ENCODE measurements around the gene TMCO6.
"Not testable (repeated sequence)": the region's sequence is repeated elsewhere in the genome, so short reads cannot be mapped to it uniquely, and the experiment has no call there.

The TMCO6 gene

DNA sequence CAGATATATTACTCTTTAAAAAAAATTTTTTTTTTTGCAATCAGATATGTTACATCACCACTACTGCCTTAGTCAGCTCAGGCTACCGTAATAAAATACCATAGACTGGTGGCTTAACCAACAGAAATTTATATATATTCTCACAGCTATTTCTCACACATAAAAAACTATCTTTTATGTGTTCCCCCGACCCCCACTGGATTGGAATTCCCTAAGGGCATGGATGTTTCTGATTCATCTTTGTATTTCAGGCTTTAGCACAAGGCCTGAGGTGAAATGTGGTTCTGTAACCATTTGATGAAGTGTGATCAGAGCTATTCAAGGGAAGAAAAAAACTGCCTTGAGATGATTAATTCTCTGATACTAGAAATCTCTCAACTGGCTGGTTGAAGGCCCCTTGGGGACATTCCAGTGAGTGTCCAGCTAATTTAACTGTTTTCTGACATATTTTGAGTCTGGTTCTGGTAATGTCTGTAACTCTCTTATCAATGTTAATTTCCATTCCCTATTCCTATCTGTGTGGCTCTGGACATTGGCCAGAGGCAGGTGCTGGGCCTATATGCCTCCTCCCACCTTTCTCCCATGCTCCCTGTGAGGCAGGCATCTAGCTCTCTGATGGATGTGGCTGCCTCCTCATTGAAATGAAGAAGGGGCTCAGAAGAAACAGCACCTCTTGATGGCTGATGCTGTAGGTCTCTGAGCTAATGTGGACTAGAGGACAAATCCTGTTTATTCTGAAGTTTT lies 8.8 kb upstream of the TMCO6 start:
- DNase-seq (ENCODE audit: low read depth), result no peak

DNA sequence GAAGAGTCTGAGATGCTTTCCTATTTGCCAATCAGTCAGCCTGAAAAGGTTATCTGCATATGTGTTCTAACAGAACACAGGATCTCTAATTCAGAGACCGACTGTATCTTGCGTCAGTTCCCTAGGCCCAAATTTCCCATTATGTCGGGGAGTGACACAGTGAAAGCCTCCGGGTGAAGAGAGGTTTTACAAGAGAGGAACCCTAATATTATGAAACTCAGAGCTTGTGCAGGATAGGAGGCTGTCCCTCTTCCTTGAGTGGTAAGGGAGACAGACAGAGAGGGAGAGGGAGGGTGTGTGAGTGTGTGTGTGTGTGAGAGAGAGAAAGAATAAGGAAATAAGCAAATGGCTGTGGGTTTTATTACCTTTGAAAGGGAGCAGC lies 8.2 kb upstream of the TMCO6 start:
- no peak for DNase-seq (ENCODE audit: low read depth)

DNA sequence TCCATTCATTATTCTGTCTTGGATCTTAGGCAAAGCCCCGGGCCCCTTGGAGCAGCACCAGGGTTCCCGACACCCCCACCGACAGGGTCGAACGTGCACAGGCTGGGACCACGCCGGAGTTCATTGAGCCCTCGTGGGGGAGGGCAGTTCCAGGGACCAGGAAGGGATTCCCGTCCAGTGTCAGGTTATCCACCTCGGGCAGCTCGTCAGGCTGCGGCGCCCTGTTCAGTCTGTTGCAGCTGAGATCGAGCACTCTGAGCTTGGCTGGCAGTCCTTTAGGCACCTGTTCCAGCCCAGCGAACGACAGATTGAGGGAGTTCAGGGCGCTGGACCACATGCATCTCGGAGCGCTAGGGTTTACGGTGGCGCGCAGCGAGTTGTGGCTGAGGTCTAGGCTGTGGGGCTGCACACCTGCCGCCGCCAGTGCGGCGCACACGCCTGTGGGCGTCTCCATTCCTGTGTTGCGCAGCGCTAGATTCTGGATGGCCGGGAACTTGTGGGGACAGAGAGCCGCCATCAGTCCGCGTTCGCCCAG lies 7.4 kb upstream of the TMCO6 start:
- DNase-seq (ENCODE audit: low read depth), result no peak

DNA sequence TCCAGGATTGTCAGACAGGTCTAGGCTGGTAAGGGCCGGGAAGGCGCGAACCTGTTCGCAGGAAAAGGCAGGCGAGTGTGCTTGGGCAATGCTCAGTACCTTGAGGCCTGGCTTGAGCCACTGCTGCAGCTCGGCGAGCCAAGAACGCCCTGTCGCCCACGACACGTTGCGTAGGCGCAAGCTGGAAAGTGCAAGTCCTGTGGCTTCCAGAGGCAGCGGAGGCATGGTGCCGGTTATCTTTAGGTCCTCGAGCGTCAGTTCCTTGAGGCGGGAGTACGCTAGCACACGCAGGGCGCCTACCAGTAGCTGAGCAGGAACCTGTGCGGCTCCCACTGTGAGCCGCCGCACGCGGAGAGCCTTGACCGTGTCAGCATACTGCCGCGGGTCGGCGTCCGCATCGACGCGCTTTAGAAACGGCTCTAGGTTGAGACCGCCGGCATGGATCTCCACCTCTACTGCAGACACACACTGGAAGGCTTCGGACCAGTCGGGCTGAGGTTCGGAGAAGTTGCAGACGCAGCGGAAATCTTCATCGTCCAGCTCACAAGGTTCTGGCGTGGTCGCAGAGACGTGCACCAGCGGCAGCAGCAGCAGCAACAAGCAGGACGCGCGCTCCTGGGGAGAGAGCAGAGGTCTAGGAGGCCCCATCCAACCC lies 6.8 kb upstream of the TMCO6 start:
- DNase-seq (ENCODE audit: low read depth), result peak; percentile 11

DNA sequence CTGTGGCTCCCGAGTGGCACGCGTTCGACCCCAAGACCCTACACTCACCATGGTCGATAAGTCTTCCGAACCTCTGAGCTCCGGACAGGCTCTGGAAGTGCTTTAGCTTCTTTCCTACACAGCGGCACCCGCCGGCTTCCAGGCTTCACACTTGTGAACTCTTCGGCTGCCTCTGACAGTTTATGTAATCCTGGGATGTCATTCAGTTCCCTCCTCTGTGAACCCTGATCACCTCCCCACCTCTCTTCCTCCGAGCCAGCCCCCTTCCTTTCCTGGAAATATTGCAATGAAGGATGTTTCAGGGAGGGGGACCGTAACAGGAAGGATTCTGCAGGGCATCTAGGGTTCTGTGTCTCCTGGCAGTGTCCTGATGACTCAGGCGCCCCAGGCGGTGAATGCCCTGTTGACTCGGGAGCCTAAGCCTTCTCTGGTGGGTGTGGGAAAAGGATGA lies 6.2 kb upstream of the TMCO6 start, which contains the start of gene CD14:
CD14 (minus strand) TSS at position 155 of the 451 bp plus-strand sequence; CDS start at position 51, 104 bp downstream.
- DNase-seq (ENCODE audit: low read depth), result no peak

DNA sequence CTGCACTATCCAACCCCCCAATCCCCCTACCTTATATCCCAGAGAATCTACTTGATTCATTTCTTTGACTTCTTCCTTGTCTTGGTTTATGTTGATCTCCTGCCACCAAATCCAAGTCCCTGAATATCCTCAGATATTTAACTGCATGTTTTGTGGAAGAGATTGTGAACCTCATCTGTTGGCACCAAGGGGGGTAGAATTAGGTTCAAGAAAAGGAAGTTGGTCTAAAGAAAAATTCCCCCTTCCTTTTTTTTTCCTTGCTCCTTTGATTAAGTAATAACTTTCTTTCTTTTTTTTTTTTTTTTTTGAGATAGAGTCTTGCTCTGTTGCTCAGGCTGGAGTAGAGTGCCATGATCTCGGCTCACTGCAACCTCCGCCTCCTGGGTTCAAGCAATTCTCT lies 5.8 kb upstream of the TMCO6 start:
- DNase-seq (ENCODE audit: low read depth), result no peak

DNA sequence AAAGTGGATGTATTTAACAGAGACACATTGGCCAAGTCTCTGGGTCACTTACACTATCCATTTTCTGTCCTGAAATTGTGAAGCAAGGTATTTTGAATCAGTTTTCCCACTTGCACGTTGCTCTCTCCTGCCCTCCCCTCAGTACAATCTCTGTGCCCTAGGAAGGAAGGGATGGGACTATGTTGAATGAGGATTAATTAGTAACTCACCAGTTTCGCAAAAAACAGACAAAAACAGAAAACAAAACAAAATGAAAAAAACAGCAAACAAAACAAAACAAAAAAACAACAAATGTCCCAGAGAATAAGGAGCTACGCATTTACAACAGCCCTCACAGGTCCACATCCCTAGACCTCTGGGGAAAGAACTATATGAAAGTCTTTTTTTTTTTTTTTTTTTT lies 5.1 kb upstream of the TMCO6 start:
- DNase-seq (ENCODE audit: low read depth), result no peak

DNA sequence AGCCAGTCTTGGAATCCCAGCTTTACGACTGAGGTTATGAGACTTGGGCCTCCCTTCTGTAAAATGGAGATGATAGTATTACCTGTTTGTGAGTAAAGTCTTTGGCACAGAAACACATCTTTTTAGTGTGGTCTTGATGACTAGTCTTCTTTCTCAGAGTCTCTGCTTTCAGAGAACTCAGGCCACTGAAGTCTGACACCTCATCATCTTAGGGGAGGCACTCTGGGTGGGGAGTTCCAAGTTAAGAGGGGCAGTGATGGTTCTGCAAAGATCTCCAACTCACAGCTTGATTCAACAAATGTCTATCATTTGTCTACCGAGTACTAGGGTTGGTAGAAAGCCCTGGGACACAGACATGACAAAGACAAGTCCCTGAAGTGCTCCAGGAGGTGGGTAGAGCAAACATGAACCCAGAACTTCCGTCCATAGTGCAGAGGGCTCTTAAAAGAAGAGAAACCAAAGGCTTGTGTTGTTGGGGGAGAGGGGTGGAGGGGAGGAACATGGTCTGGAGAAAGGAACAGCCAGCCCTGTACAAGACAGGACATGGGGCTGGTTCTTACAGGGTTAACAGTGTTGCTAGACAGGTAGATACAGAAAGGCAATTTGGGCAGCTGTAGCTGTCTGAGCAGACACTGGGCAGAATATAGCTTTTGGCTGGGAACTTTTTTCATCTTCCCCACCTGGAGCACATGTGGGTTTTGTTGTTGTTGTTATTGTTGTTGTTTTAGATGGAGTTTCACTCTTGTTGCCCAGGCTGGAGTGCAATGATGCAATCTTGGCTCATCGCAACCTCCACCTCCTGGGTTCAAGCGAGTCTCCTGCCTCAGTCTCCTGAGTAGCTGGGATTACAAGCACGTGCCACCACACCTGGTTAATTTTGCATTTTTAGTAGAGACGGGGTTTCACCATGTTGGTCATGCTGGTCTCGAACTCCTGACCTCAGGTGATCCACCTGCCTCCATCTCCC lies 3.7 kb upstream of the TMCO6 start:
- DNase-seq (ENCODE audit: low read depth), result no peak

DNA sequence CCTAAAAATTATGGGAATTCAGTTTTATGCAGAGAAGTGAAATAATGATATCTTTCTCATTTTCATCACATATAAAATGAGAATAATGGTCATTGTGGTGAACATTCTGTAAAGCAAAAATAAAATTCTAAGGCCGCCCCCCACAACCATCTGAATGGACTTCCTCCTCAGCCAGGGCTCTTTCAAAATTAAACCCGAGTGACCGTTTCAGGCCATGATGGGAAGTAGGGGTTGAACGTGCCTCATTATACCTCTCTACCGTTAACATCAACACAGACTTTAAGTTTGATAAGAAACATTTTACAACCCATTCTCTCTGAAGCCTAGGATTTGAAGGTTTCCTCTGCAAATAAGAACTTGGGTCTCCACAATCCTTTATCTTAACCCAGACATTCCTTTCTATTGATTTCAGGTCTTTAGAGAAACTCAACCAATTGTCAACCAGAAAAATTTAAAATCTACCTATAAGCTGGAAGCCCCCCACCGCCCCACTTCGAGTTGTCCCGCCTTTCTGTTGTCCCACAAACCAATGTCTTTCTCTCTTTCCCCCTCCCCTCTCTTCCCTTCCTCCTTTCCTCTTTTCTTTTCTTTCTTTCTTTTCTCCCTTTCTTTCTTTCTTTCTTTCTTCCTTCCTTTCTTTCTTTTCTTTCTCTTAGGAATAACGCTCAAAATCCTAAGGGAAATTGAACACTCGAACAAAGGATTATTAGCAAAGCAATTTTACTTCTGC lies 1.7 kb upstream of the TMCO6 start:
- no peak for DNase-seq (ENCODE audit: low read depth)

DNA sequence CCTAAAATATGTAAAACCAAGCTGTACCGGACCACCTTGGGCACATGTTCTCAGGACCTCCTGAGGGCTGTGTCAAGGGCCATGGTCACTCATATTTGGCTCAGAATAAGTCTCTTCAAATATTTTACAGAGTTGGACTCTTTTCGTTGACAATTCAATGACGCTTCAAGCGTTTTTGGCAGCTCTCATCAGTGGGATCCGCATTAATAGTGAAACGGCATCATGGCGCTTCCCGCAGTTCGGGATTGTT lies 428 bp upstream of the TMCO6 start:
- not testable (repeated sequence) for DNase-seq (ENCODE audit: low read depth)

DNA sequence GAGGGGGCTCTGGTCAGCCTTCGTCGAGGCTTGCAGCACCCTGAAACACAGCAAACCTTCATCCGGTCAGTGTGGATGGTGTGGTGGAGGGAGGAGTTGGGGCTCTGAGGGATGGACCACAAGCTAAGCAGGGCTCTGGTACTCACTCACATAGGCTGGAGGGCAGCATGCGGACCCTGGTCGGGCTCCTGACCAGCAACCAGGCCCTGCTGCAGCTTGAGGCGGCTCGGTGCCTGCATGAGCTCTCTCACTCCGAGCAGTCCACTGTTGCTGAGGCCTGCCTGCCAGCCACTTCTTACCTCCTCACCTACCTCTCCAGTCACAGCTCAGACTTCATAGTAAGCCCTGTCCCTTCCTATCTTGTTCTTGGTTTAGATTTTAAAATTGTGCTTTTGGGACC lies 2.5 kb downstream of the TMCO6 start:
- no peak for DNase-seq (ENCODE audit: low read depth)

DNA sequence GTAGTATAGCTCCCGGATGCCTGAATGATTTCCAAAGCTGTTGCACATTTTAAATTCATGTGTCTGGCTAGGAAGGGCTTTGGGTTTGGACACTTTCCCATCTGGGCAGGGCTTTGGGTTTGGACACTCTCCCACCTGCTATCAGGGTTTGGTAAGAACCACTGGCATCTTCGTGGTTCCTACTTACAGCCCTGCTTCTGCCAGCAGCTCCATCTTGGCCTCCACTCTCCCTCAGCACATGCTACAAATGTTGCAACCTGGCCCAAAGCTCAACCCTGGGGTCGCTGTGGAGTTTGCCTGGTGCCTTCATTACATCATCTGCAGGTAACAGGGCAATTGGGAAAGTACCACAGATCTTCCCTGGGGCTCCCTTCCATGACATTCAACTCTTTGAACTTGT lies 3.5 kb downstream of the TMCO6 start:
- DNase-seq (ENCODE audit: low read depth), result no peak

DNA sequence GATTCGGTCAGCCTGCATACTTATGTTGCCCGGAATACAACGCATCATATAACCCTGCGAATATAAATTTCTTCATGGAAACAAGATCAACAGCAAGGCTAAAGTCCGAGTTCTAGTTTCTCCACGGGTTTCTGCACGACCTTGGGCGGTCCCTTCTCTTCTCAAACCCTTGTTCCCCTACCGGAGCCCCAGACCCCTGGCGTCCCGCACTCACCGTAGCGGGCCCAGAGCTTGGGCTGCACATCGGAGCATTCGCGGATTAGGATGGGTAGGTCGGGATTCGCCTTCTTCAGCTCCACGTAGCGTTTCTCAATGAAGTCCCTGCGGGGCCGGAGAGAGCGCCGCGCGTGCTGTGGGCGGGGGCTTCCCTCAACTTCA lies 7.8 kb downstream of the TMCO6 start:
- no peak for DNase-seq (ENCODE audit: low read depth)

DNA sequence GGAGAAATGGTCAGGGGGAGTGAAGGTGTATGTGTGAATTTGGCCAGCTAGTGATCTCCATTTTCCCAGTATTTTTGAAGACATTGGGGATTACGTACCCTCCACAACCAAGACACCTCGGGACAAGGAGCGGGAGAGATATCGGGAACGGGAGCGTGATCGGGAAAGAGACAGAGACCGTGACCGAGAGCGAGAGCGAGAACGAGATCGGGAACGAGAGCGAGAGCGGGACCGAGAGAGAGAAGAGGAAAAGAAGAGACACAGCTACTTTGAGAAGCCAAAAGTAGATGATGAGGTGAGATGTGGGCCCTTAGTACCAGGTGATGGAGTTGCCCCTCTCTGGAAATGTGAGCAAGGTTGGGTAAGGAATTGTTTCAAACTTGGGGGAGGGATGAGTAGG lies 19.6 kb downstream of the TMCO6 start:
- DNase-seq (ENCODE audit: low read depth), result no peak

DNA sequence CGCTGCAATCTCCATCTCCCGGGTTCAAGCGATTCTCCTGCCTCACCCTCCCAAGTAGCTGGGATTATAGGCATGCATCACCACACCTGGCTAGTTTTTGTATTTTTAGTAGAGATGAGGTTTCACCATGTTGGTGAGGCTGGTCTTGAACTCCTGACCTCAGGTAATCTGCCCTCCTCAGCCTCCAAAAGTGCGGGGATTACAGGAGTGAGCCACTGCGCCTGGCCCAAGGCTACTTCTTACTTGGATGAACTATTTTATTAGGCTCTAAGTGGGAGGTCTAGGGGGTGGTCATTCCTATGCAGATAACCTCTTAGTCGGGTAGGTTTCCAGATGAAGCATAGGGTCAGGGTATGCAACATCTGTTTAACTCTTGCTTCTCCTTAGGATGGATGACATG lies 21.1 kb downstream of the TMCO6 start:
- DNase-seq (ENCODE audit: low read depth), result not testable (repeated sequence)

DNA sequence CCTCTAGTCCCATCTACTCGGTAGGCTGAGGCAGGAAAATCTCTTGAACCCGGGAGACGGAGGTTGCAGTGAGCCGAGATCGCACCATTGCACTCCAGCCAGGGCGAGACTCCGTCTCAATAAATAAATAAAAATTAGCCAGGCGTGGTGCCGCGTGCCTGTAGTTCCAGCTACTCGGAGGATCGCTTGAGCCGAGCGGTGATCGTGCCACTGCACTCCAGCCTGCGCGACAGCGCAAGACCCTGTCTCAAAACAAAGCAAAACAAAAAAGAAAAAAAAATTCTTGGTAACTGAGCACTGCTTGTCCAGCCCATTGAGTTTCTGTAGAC lies 24.7 kb downstream of the TMCO6 start:
- DNase-seq (ENCODE audit: low read depth), result no peak

DNA sequence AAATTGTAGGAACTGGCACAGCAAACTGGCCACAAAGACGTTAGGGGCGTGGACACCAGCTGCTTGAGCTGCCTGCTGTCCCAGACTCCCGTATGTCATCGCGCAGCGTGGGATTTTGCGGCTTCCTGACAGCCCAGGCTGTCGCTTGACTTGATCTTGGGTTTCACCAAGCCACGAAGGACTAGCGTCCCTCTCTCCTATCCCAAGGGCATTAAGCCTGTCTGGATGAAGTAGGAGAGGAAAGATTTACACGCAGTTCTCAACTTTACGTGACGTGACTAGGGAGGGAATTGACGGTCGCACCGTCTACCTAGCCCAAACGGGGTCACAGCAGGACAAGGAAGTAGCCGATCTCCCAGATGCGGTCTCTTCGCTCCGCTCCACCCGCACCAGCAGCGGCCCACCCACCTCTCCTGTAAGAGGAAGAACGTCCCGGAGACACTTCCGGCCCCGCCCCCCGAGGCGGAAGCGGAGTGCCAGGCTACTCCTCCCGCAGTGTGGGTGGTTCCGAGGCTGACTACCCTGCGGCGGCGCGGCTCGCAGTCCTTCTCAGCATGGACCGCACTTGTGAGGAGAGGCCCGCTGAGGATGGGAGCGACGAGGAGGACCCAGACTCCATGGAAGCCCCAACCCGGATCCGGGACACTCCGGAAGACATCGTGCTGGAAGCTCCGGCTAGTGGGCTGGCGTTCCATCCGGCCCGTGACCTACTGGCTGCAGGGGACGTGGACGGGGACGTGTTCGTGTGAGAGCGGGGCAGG lies 25.3 kb downstream of the TMCO6 start, which contains the start of gene WDR55:
WDR55 (plus strand) TSS at position 546 of the 761 bp plus-strand sequence; CDS start at position 555, 9 bp downstream.
- DNase-seq (ENCODE audit: low read depth), result peak; percentile 97

DNA sequence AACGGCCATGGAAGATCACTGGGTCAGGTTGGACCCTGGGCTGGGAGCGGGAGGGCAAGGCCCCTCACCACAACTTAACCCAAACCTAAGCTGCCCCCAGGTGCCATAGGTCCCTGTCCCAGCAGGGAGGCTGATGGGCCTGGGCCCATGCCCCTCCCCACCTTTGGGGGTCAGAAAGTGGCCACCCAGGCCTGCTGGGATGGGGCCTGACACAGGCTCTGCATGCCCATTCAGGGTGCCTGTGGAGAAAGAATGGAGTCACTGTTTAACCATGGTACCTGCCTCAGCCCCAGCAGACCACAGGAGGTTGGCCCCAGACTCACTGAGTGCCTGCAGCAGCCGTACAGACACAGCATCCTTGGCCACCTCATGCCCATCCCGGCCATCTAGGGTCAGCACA lies 31.8 kb downstream of the TMCO6 start:
- not testable (repeated sequence) for DNase-seq (ENCODE audit: low read depth)

DNA sequence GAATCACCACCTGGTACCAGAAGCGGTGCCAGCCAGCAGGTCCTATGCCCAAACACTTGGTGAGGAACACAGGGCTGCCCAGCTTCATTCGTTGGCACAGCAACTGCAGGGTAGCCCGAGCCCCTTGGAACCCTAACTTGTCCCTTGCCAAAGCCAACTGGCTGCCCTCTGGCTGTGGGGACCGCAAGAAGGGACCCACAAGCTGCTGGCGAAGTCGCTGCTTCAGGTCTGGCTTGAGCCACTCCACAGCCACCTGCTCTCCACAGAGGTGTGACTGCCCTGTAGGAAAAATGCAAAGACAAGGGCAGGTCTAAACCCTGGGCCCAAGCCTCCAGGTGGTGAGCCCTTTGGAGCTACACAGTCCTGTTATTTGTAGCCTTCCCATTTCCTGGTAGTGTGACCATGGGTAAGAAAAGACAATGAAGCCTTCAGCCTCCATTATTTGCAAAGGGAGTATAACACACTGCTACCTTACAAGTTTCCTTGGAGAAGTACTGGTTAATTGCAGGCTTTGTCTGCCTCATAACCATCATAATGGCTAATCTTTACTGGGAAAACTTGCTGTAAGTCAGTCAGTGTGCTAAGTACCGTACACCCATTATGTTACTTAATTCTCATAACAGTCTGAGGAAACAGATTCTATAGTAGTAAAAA lies 32.3 kb downstream of the TMCO6 start:
- DNase-seq (ENCODE audit: low read depth), result no peak

DNA sequence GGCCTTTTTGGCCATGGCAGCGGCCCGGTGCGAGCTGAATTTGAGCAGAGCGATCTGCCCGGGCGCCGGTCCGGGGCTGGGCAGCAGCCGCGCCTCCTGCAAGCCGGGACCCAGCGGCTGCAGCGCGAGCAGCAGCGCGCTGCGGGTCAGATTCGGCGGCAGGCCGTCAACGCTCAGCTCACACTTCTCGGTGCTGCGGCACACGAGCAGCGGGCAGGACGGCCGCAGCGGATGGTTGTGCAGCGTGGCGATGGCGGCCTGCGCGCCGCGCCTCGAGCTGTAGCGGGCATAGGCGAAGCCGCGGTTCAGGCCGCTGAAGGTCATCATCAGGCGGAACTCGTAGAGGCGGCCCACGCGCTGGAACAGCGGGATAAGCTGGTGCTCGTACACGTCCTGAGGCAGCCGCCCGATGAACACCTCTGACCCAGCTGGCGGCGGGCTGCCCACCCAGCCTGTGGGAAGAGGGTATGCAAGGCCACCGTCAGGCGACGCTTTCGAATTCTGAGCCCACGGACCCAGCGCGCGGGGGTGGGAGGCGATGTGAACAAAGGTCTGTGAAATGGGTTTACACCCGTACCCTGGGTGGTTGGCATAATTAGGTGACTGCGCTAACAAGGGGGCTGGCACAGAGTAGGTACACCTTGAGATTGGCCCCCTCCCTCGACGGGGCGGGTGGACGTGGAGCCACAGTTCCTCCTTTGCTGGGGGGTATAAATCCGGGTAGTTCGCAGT lies 33.4 kb downstream of the TMCO6 start:
- no peak for DNase-seq (ENCODE audit: low read depth)

Data from T-helper 22 cell (primary cell).